Neural cell (in vitro differentiated cells): ENCODE measurements around the gene SFRP4. TPM values are rescaled to one million over a fixed set of nuclear protein-coding genes. Genes with fewer than 3 reads are reported as not detected.
"Not testable (repeated sequence)": the region's sequence is repeated elsewhere in the genome, so short reads cannot be mapped to it uniquely, and the experiment has no call there.

ENCODE experiments used
- H2AFZ ChIP-seq: fragments of 200-600, 300-800 bp; sonication (generic), shearing (Covaris generic); 2 replicates; pipeline ENCODE4 v1.6.0; 2014; ENCODE audit warnings: low read depth, mild to moderate bottlenecking, antibody characterized with exemption, low read length, moderate library complexity
- H3F3A ChIP-seq: fragments of 200-600 bp; shearing (Covaris generic); 2 replicates; pipeline ENCODE4 v1.6.1; 2016; ENCODE audit warnings: mild to moderate bottlenecking, moderate library complexity, mixed read lengths, antibody characterized with exemption, low read length; ENCODE audit not compliant: insufficient read depth, poor library complexity, severe bottlenecking
- H3K27ac ChIP-seq: fragments of 200-600, 300-800 bp; sonication (generic), shearing (Covaris generic); 2 replicates; pipeline ENCODE4 v1.5.1; 2014; ENCODE audit warnings: mild to moderate bottlenecking, low read length, moderate library complexity
- H3K27me3 ChIP-seq: fragments of 300-800, 200-600 bp; sonication (generic), shearing (Covaris generic); 2 replicates; pipeline ENCODE4 v1.6.0; 2014; ENCODE audit warnings: mild to moderate bottlenecking, low read depth, low read length, moderate library complexity; ENCODE audit not compliant: insufficient read depth
- H3K36me3 ChIP-seq: fragments of 300-800, 200-600 bp; sonication (generic), shearing (Covaris generic); 2 replicates; pipeline ENCODE4 v1.5.1; 2014; ENCODE audit warnings: mild to moderate bottlenecking, antibody characterized with exemption, low read length, moderate library complexity; ENCODE audit not compliant: insufficient read depth
- H3K4me2 ChIP-seq: fragments of 300-800, 200-600 bp; sonication (generic), shearing (Covaris generic); 2 replicates; pipeline ENCODE4 v1.6.0; 2014; ENCODE audit warnings: mild to moderate bottlenecking, low read length
- H3K4me3 ChIP-seq: fragments of 300-800, 200-600 bp; sonication (generic), shearing (Covaris generic); 2 replicates; pipeline ENCODE4 v1.5.1; 2014; ENCODE audit warnings: mild to moderate bottlenecking, low read length, moderate library complexity
- H3K79me2 ChIP-seq: fragments of 200-600 bp; shearing (Covaris generic); replicated peaks from 2 replicates; pipeline ENCODE4 v1.6.0; 2014; ENCODE audit warnings: mild to moderate bottlenecking, low read length, moderate library complexity; ENCODE audit not compliant: insufficient read depth
- H3K9ac ChIP-seq: fragments of 300-800, 200-600 bp; sonication (generic), shearing (Covaris generic); 2 replicates; pipeline ENCODE4 v1.6.1; 2016; ENCODE audit warnings: mild to moderate bottlenecking, low read length, mixed read lengths
- H3K9me2 ChIP-seq: fragments of 200-600 bp; shearing (Covaris generic); 2 replicates; pipeline ENCODE4 v1.6.1; 2016; ENCODE audit warnings: mild to moderate bottlenecking, low read length, mixed read lengths; ENCODE audit not compliant: insufficient read depth
- H3K9me3 ChIP-seq: fragments of 200-600, 300-800 bp; sonication (generic), shearing (Covaris generic); 2 replicates; pipeline ENCODE4 v1.6.1; 2016; ENCODE audit warnings: mild to moderate bottlenecking, mixed run types, low read length, moderate library complexity, mixed read lengths
- H4K20me1 ChIP-seq: fragments of 200-600 bp; shearing (Covaris generic); 2 replicates; pipeline ENCODE4 v1.6.1; 2016; ENCODE audit warnings: mild to moderate bottlenecking, mixed run types; ENCODE audit not compliant: insufficient read depth
- EP300 ChIP-seq: fragments of 450-650 bp; conservative IDR thresholded peaks from 2 replicates; pipeline ENCODE4 v1.6.1; 2014; ENCODE audit warnings: antibody characterized with exemption, mild to moderate bottlenecking, moderate library complexity; ENCODE audit not compliant: poor library complexity, severe bottlenecking
- EZH2 ChIP-seq: fragments of 200-600, 300-800 bp; shearing (Covaris generic), sonication (generic); IDR thresholded peaks from 2 replicates; pipeline ENCODE4 v1.6.1; 2014; ENCODE audit warnings: antibody characterized with exemption, low read length, borderline replicate concordance, mild to moderate bottlenecking; ENCODE audit not compliant: insufficient read depth, poor library complexity, severe bottlenecking
- MXI1 ChIP-seq: fragments of 450-650 bp; conservative IDR thresholded peaks from 2 replicates; pipeline ENCODE4 v1.6.1; 2014; ENCODE audit warnings: antibody characterized with exemption, mild to moderate bottlenecking; ENCODE audit not compliant: poor library complexity, severe bottlenecking
- POLR2AphosphoS5 ChIP-seq: IDR thresholded peaks from 2 replicates; pipeline ENCODE4 v1.6.1; 2012
- RAD21 ChIP-seq: fragments of 450-650 bp; conservative IDR thresholded peaks from 2 replicates; pipeline ENCODE4 v1.6.1; 2014; ENCODE audit warnings: antibody characterized with exemption, mild to moderate bottlenecking, moderate library complexity
- REST ChIP-seq: IDR thresholded peaks from 2 replicates; pipeline ENCODE4 v1.6.1; 2012; ENCODE audit warnings: borderline replicate concordance
- SMC3 ChIP-seq: fragments of 450-650 bp; conservative IDR thresholded peaks from 2 replicates; pipeline ENCODE4 v1.6.1; 2014; ENCODE audit warnings: antibody characterized with exemption, mild to moderate bottlenecking, moderate library complexity; ENCODE audit not compliant: poor library complexity
- TAF1 ChIP-seq: IDR thresholded peaks from 2 replicates; pipeline ENCODE4 v1.6.1; 2012; ENCODE audit warnings: low read depth
- polyA plus RNA-seq: library from polyadenylated mRNA; depleted of rRNA; stranded (reverse); fragments of >200 nt; gene quantifications from 2 replicates; pipeline ENCODE4 v1.2.3, GENCODE V29; 2014
- TF ChIP-seq, protein P1 (sequence below): fragments of 450-650 bp; IDR thresholded peaks from 2 replicates; pipeline ENCODE4 v1.5.1; 2014; ENCODE audit warnings: antibody characterized with exemption, mild to moderate bottlenecking, moderate library complexity; ENCODE audit not compliant: poor library complexity, severe bottlenecking

SFRP4 gene
- polyA plus RNA-seq, 1 donor from 2014 or later, result not detected

DNA sequence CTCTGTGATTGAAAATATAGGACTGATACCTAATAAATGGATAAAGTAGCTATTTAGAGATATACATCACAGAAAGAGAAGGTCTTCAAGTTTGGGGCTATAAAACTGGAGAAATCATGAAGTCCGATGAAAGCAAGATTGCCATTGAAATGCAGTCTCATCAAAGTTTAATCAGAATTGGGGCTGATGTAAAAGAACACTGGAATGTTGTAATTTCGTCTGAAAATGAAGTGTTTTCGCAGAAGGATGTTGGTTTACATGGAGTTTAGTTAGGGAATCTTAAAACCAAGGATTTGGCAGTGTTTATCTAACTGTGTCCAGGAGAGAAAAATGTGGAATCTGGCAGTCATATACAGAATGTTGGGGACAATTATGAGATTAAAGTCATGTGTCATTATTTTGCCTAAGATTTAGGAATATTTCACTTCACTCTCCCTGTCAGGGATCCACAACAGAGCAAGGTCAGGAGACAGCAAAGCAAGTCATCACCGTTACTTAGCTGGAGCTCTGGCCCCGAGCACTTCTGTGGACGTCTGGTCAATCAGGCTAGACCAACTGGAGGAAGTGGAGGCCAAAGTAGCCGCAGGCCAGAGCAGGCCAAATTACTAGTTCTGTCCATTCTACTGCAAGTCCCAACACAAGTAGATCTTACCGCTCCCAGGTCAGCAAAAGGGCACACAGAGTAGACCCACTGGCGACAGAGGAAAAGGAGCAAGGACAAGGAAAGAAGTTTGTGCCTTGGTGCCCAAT lies 40.8 kb upstream of the SFRP4 start:
- no peak overlapping the region for H3K9ac ChIP-seq
- TF ChIP-seq, protein P1, sequence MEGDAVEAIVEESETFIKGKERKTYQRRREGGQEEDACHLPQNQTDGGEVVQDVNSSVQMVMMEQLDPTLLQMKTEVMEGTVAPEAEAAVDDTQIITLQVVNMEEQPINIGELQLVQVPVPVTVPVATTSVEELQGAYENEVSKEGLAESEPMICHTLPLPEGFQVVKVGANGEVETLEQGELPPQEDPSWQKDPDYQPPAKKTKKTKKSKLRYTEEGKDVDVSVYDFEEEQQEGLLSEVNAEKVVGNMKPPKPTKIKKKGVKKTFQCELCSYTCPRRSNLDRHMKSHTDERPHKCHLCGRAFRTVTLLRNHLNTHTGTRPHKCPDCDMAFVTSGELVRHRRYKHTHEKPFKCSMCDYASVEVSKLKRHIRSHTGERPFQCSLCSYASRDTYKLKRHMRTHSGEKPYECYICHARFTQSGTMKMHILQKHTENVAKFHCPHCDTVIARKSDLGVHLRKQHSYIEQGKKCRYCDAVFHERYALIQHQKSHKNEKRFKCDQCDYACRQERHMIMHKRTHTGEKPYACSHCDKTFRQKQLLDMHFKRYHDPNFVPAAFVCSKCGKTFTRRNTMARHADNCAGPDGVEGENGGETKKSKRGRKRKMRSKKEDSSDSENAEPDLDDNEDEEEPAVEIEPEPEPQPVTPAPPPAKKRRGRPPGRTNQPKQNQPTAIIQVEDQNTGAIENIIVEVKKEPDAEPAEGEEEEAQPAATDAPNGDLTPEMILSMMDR, result no peak
- TF ChIP-seq REST (no peak), EZH2 (no peak), RAD21 (no peak), MXI1 (no peak), POLR2AphosphoS5 (no peak), TAF1 (no peak), SMC3 (no peak), EP300 (no peak)
- no peak overlapping the region for H3K4me2 ChIP-seq
- H3K4me3 ChIP-seq, result no peak overlapping the region
- no peaks in the 10 kb centered on the region for H3K27me3 ChIP-seq
- H3K36me3 ChIP-seq, result no peaks in the 10 kb centered on the region
- H3F3A ChIP-seq, result no peaks in the 10 kb centered on the region
- H2AFZ ChIP-seq, result no peak overlapping the region
- no peaks in the 10 kb centered on the region for H3K79me2 ChIP-seq
- H3K9me2 ChIP-seq, result no peaks in the 10 kb centered on the region
- no peak overlapping the region for H3K27ac ChIP-seq
- H4K20me1 ChIP-seq, result no peaks in the 10 kb centered on the region
- H3K9me3 ChIP-seq, result no peaks in the 10 kb centered on the region

DNA sequence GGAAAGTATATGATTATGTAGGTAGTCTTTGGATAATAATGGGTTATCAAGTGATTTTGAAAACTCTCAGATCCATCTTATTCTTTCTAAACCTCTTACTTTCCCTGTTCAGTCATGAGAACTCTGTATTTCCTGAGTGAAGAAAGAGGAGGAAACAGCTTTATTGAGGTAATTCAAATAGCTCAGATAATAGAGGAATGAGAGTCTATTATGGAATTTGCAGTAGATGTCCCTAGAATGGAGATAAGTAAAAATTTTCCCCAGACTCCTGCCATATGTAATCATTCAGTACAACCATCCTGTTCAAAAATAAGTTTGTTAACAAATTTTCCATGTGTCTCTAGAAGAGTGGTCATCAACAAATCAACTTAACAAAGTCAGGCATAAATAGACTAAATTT lies 40.2 kb upstream of the SFRP4 start:
- Histone ChIP-seq H3K27ac (no peak overlapping the region), H3K79me2 (no peaks in the 10 kb centered on the region), H2AFZ (no peak overlapping the region), H3K36me3 (no peaks in the 10 kb centered on the region), H3K9ac (no peak overlapping the region), H3K4me3 (no peak overlapping the region), H3K9me3 (no peaks in the 10 kb centered on the region), H3K27me3 (no peaks in the 10 kb centered on the region), H4K20me1 (no peaks in the 10 kb centered on the region), H3F3A (no peaks in the 10 kb centered on the region), H3K4me2 (no peak overlapping the region), H3K9me2 (no peaks in the 10 kb centered on the region)
- TF ChIP-seq EZH2 (no peak), REST (no peak), POLR2AphosphoS5 (no peak), TAF1 (no peak), EP300 (no peak), SMC3 (no peak), RAD21 (no peak), MXI1 (no peak)
- TF ChIP-seq, protein P1, result no peak

- H3K9me2 ChIP-seq, H3K27ac ChIP-seq, H3K9me3 ChIP-seq, H3K79me2 ChIP-seq, H3K9ac ChIP-seq, H3F3A ChIP-seq, H3K36me3 ChIP-seq, H3K4me2 ChIP-seq, H3K4me3 ChIP-seq, H4K20me1 ChIP-seq, H3K27me3 ChIP-seq, H2AFZ ChIP-seq: not testable (repeated sequence)
Observed at GRCh38 chr7:37954217-37954616, 37.6 kb upstream of the SFRP4 start.
